GM21367 (cell line): ENCODE results near the gene RCVRN.

ENCODE experiments used
- ATAC-seq: cut with Tn5 transposase; IDR thresholded peaks from one replicate; pipeline ENCODE4 v1.9.1; 2021; ENCODE audit not compliant: unreplicated experiment

The RCVRN gene

GRCh38 chr17:9859781-9860180 lies 45.3 kb downstream of the RCVRN start:
- no peak for ATAC-seq

DNA sequence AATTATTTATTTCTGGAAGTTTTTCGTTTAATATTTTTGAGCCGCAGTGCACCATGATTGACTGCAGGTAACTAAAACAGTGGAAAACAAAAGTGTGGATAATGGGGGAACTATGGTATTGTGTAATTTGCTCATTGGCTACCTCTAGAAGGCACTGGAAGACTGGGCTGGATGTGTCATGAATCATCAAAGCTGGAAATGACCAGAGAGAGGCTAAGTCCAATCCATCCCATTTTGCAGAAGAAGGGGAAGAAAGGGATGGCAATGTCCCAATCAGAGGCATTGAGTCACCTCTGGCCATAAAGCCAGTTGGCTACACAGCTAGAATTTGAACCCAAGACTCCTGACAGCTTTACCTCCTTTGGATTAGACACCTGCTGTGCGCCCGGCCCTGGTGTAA lies 50.0 kb downstream of the RCVRN start:
- ATAC-seq, result no peak

GRCh38 chr17:9854255-9854654 lies 50.8 kb downstream of the RCVRN start:
- no peak for ATAC-seq

DNA sequence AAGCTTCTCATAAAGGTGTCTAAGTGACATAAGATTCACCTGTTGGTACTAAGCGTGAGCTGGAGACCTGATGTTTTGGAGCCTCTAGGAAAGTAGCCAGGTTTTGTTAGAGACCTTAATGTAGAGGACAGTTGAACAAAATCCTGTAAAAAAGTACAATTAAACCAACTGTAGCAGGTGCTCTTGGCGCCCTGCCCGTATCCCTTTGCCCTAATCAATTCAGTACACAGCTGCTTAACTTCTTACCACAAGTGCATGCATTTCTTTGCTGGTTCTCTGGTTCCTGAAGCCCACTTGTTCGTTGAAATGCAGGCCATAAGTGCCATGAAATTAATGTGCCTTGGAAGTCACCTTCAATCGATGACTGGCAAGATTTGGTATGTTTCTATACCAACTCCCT lies 54.9 kb downstream of the RCVRN start:
- no peak for ATAC-seq
